ENCODE measurements around the gene NBPF15.
"Not testable (repeated sequence)": the region's sequence is repeated elsewhere in the genome, so short reads cannot be mapped to it uniquely, and the experiment has no call there.

NBPF15 gene, protein sequence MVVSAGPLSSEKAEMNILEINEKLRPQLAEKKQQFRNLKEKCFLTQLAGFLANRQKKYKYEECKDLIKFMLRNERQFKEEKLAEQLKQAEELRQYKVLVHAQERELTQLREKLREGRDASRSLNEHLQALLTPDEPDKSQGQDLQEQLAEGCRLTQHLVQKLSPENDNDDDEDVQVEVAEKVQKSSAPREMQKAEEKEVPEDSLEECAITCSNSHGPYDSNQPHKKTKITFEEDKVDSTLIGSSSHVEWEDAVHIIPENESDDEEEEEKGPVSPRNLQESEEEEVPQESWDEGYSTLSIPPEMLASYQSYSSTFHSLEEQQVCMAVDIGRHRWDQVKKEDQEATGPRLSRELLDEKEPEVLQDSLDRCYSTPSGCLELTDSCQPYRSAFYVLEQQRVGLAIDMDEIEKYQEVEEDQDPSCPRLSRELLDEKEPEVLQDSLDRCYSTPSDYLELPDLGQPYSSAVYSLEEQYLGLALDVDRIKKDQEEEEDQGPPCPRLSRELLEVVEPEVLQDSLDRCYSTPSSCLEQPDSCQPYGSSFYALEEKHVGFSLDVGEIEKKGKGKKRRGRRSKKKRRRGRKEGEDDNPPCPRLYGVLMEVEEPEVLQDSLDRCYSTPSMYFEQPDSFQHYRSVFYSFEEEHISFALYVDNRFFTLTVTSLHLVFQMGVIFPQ

DNA sequence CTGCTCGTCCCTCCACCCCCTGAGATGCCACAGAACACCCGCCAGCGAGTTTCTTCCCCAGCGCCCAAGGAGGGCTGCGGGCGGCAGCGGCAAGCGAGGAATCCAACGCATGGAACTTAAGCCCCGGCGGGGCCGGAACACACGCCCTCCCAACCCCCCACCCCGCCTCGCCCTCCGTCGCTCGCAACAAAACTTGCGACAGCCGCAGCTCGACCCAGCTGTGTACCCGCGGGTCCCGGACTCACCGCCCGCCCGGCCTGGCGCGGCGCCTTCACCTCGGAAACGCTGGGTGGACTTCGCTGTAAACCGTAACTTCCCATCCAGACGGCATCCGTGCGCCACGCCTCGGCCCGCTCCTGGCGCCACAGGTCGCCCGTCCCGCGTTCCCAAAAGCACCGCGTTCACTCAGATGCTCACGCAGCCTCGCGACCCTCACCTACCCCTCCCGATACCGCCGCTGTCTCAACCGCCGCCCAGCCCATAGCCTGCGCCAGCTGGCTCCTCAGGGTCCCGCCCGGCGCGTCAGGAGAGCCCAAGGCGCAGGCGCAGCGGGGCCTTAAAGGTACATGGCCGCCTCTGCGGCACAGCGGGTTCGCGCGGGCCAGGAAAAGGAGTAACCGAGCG is at the start of gene NBPF15:
NBPF15 (minus strand) TSS at position 534 of the 624 bp plus-strand sequence. CDS start 21,666 bp downstream, outside the sequence.
- not testable (repeated sequence) for FAIRE-seq

- not testable (repeated sequence) for FAIRE-seq
Observed at GRCh38 chr1:144496429-144496828, 35.0 kb upstream of the NBPF15 start.

- FAIRE-seq: not testable (repeated sequence)
Observed at GRCh38 chr1:144494130-144494529, 32.7 kb upstream of the NBPF15 start.

GRCh38 chr1:144490394-144490793 is 28.9 kb upstream of the NBPF15 start:
- not testable (repeated sequence) for FAIRE-seq

GRCh38 chr1:144487002-144487401 is 25.5 kb upstream of the NBPF15 start:
- FAIRE-seq: not testable (repeated sequence)

GRCh38 chr1:144485048-144485993 is 23.9 kb upstream of the NBPF15 start:
- FAIRE-seq: not testable (repeated sequence)

GRCh38 chr1:144473897-144474296 is 12.4 kb upstream of the NBPF15 start:
- FAIRE-seq: not testable (repeated sequence)

GRCh38 chr1:144471434-144471833 is 10.0 kb upstream of the NBPF15 start:
- FAIRE-seq: not testable (repeated sequence)

DNA sequence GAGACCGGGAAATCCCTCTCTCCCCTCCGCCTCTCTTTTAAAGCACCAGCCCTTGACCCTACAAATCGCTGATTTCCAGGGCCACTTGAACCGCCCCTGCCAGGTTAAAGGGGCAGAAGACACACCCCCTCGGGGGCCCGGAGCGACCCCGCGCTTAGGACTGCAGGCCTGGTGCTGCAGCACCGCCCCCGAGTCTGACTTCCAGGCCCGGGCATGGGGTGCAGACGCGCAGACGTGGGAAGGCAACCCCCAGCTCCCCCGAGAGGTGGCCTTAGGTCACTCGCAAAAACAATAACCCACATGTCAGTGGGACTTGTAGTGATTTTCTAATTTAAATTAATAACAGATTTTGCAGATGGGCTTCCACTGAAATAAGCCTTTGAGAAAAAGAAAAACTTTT is 309 bp upstream of the NBPF15 start:
- FAIRE-seq: not testable (repeated sequence)

GRCh38 chr1:144460686-144461085 is 783 bp downstream of the NBPF15 start:
- not testable (repeated sequence) for FAIRE-seq

GRCh38 chr1:144442402-144442801 is 19.1 kb downstream of the NBPF15 start:
- not testable (repeated sequence) for FAIRE-seq

- not testable (repeated sequence) for FAIRE-seq
Observed at GRCh38 chr1:144439737-144440136, 21.7 kb downstream of the NBPF15 start.

- FAIRE-seq: not testable (repeated sequence)
Observed at GRCh38 chr1:144418891-144419694, 42.4 kb downstream of the NBPF15 start.

DNA sequence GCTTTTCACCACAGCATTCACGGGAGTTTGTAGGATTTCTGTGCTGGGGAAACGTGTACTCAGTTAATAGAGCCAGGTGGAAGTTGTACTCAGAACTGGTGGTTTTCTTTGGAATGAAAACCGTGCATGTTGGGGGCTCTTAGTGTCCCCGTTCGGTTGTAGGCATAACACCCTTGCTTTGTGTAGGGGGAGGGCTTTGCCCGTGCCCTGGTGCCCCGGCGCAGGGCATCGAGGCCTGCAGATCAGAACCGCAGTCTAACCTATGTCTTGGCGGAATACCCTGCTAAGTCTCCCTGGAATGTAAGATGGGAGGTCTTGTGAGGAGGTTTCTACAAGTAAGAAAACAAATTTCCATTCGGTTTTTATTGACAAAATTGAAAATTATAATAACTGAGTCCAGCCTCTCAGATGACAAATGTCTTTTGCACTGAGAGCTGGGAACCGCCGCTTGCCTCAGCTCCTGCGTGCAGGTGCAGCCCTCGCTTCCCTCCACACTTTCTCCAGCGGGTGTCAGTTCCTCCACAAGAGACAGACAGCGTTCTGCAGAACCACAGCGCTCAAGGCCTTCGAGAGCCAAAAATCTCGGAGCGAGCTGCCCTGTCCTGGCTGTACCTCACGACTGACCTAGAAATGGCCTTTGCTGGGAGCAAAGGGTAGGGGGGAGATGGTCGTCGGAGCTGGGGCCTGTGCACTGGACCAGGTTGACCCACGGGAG is 47.9 kb downstream of the NBPF15 start:
- FAIRE-seq: not testable (repeated sequence)

GRCh38 chr1:144412491-144413403 is 48.7 kb downstream of the NBPF15 start:
- FAIRE-seq: not testable (repeated sequence)

GRCh38 chr1:144412068-144412471 is 49.4 kb downstream of the NBPF15 start:
- not testable (repeated sequence) for FAIRE-seq

DNA sequence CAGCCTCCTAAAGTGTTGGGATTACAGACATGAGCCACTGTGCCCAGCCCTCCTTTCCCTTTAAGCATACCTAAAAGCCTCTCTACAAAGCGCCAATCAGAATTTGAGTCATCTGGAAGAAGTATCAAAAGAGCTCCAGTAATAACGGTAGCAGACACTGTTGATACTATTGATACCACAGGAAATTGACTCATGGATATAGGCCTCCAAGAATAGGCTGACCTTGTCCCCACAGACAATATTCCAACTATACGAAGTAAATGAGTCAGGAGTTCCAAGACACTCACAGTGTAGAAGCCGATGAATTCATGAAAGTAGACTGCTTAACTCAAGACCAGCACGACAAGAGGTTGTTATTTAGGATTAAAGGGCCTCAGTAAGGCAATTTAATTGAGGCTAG is 58.7 kb downstream of the NBPF15 start:
- FAIRE-seq: not testable (repeated sequence)

DNA sequence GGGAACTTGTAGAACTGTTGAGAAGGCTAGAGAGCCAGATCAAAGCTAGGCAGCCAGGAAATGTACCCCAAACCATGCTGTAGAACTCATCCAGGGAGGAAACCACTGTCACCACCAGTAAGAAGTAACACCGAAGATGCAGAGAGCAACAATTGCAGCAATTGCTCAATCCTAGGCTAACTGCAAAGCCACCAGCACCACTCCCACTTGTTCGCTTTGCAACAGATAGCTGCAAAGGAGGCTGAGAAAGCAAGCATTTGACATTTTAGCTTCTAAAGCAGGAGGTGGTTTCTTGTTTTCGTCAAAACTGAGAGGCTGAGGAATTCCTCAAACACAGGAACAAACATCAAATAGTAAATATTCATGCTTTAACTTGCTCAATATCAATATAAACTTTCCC is 89.8 kb downstream of the NBPF15 start:
- not testable (repeated sequence) for FAIRE-seq
